CD14-positive monocyte (primary cell): ENCODE results near the gene RAB43. TPM values are rescaled to one million over a fixed set of nuclear protein-coding genes. Genes with fewer than 3 reads are reported as not detected.
A peak's percentile ranks its signal among the peaks of the same experiment; 100 is the strongest.
"Not testable (repeated sequence)": the region's sequence is repeated elsewhere in the genome, so short reads cannot be mapped to it uniquely, and the experiment has no call there.

Experiments
- DNase-seq, 3 donors: peaks; one replicate each; pipeline ENCODE4 v3.0.0-alpha.2; 2011 to 2022
- H2AFZ ChIP-seq: 2 replicates; pipeline ENCODE4 v1.6.0; 2012; ENCODE audit warnings: mild to moderate bottlenecking, low read depth, low read length, inconsistent platforms; ENCODE audit not compliant: insufficient read depth, poor library complexity, severe bottlenecking
- H3K27ac ChIP-seq, 2 donors: 1 replicate in 1 of 2; 2 replicates in 1 of 2; pipeline ENCODE4 v1.5.1; 2012 to 2013; ENCODE audit warnings: low read length in 2 of 2, control low read depth in 1 of 2, inconsistent platforms in 1 of 2, low read depth in 1 of 2, mild to moderate bottlenecking in 1 of 2
- H3K27me3 ChIP-seq, 2 donors: one replicate each; pipeline versions ENCODE4 v1.6.0 to v1.6.1; 2011 to 2013; ENCODE audit warnings: low read length in 2 of 2; ENCODE audit not compliant: control insufficient read depth in 2 of 2, insufficient read depth in 2 of 2
- H3K36me3 ChIP-seq, 2 donors: replicated peaks in 1 of 2; 1 replicate in 1 of 2; 2 replicates in 1 of 2; pipeline versions ENCODE4 v1.5.1 to v1.6.1; 2012 to 2013; ENCODE audit warnings: low read length in 2 of 2, control low read depth in 1 of 2, inconsistent platforms in 1 of 2, mild to moderate bottlenecking in 1 of 2; ENCODE audit not compliant: insufficient read depth in 2 of 2, control insufficient read depth in 1 of 2
- H3K4me1 ChIP-seq, 2 donors: 1 replicate in 1 of 2; 2 replicates in 1 of 2; pipeline versions ENCODE4 v1.5.1 to v1.6.1; 2012 to 2013; ENCODE audit warnings: low read length in 2 of 2, control low read depth in 1 of 2, inconsistent platforms in 1 of 2, mild to moderate bottlenecking in 1 of 2, moderate library complexity in 1 of 2; ENCODE audit not compliant: insufficient read depth in 2 of 2, control insufficient read depth in 1 of 2
- H3K4me2 ChIP-seq: replicated peaks from 2 replicates; pipeline ENCODE3; 2012; ENCODE audit warnings: low read length, moderate library complexity, mild to moderate bottlenecking; ENCODE audit not compliant: poor library complexity, severe bottlenecking; ENCODE audit errors: extremely low read depth
- H3K4me3 ChIP-seq, 3 experiments: fragments of 200-600 bp in 1 of 3; sonication (generic) in 1 of 3; replicated peaks in 1 of 3; 1 replicate in 2 of 3; 2 replicates in 1 of 3; pipeline ENCODE4 v1.5.1; 2011 to 2013; ENCODE audit warnings: low read length in 3 of 3, mild to moderate bottlenecking in 3 of 3, control low read depth in 2 of 3, low read depth in 2 of 3, inconsistent platforms in 1 of 3, moderate library complexity in 1 of 3
- H3K79me2 ChIP-seq: 2 replicates; pipeline ENCODE4 v1.6.0; 2012; ENCODE audit warnings: mild to moderate bottlenecking, control low read depth, inconsistent platforms, low read length, moderate library complexity; ENCODE audit not compliant: insufficient read depth
- H3K9ac ChIP-seq: 2 replicates; pipeline ENCODE4 v1.6.0; 2017; ENCODE audit warnings: low read length, mild to moderate bottlenecking; ENCODE audit not compliant: insufficient read depth, poor library complexity, severe bottlenecking
- H3K9me3 ChIP-seq, 2 donors: replicated peaks in 1 of 2; 1 replicate in 1 of 2; 2 replicates in 1 of 2; pipeline versions ENCODE4 v1.5.1 to v1.6.1; 2012 to 2013; ENCODE audit warnings: low read length in 2 of 2, control low read depth in 1 of 2; ENCODE audit not compliant: control insufficient read depth in 1 of 2, insufficient read depth in 1 of 2
- H4K20me1 ChIP-seq: 2 replicates; pipeline ENCODE4 v1.6.0; 2012; ENCODE audit warnings: mild to moderate bottlenecking, low read length, control low read depth, moderate library complexity; ENCODE audit not compliant: insufficient read depth
- H3K27ac Mint-ChIP-seq, 7 donors: one replicate each; pipeline ENCODE4 v1.8.0; 2020; ENCODE audit warnings: mild to moderate bottlenecking in 7 of 7, mixed read lengths in 7 of 7, moderate library complexity in 6 of 7, inconsistent platforms in 2 of 7
- H3K27me3 Mint-ChIP-seq, 3 donors: one replicate each; pipeline ENCODE4 v1.8.0; 2021 to 2022; ENCODE audit warnings: low read depth in 3 of 3, mild to moderate bottlenecking in 3 of 3, mixed read lengths in 3 of 3, moderate library complexity in 3 of 3, inconsistent platforms in 1 of 3
- H3K36me3 Mint-ChIP-seq, 2 donors: one replicate each; pipeline ENCODE4 v1.8.0; 2020; ENCODE audit warnings: mixed read lengths in 2 of 2, inconsistent platforms in 1 of 2, mild to moderate bottlenecking in 1 of 2
- H3K4me1 Mint-ChIP-seq: one replicate; pipeline ENCODE4 v1.8.0; 2020; ENCODE audit warnings: mild to moderate bottlenecking, mixed read lengths
- H3K4me3 Mint-ChIP-seq, 2 donors: one replicate each; pipeline ENCODE4 v1.8.0; 2020; ENCODE audit warnings: mild to moderate bottlenecking in 2 of 2, mixed read lengths in 2 of 2, moderate library complexity in 1 of 2
- H3K9me3 Mint-ChIP-seq, 7 donors: one replicate each; pipeline ENCODE4 v1.8.0; 2020 to 2022; ENCODE audit warnings: mixed read lengths in 7 of 7, mild to moderate bottlenecking in 6 of 7, moderate library complexity in 6 of 7, inconsistent platforms in 2 of 7
- WGBS: methylation state at CpG from one replicate; pipeline ENCODE4 v1.1.5; 2013; ENCODE audit warnings: missing lambda C conversion rate; ENCODE audit not compliant: insufficient coverage; 5-methylcytosine and 5-hydroxymethylcytosine counted together
- intact Hi-C, 2 donors: fragments of 100-400 bp; cut with micrococcal nuclease; formaldehyde crosslinking; loops; one replicate each; pipeline versions ENCODE4 v1.15.0 to v1.15.1; 2023
- polyA plus RNA-seq, 3 donors: library from polyadenylated mRNA; depleted of rRNA in 1 of 3; unstranded in 2 of 3; stranded (reverse) in 1 of 3; fragments of 300-500 nt in 2 of 3; fragments of >200 nt in 1 of 3; fragmentation: Illumina TruSeq in 2 of 3; gene quantifications; 1 replicate in 2 of 3; 2 replicates in 1 of 3; pipeline ENCODE4 v1.2.3, GENCODE V29; 2012 to 2021
- TF ChIP-seq, protein P1 (sequence below): fragments of 200-600 bp; IDR thresholded peaks from one replicate; pipeline ENCODE4 v1.8.0; 2022; ENCODE audit warnings: antibody characterized with exemption, mild to moderate bottlenecking

RAB43 gene
- polyA plus RNA-seq, 3 donors, result 7.1 to 15.5 (median 8.5) TPM

- TF ChIP-seq, protein P1, sequence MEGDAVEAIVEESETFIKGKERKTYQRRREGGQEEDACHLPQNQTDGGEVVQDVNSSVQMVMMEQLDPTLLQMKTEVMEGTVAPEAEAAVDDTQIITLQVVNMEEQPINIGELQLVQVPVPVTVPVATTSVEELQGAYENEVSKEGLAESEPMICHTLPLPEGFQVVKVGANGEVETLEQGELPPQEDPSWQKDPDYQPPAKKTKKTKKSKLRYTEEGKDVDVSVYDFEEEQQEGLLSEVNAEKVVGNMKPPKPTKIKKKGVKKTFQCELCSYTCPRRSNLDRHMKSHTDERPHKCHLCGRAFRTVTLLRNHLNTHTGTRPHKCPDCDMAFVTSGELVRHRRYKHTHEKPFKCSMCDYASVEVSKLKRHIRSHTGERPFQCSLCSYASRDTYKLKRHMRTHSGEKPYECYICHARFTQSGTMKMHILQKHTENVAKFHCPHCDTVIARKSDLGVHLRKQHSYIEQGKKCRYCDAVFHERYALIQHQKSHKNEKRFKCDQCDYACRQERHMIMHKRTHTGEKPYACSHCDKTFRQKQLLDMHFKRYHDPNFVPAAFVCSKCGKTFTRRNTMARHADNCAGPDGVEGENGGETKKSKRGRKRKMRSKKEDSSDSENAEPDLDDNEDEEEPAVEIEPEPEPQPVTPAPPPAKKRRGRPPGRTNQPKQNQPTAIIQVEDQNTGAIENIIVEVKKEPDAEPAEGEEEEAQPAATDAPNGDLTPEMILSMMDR, result no peak
- peaks cover 51 to 81% of the 10 kb centered on the region in 2 donors for H3K36me3 ChIP-seq
- no peak overlapping the region for H2AFZ ChIP-seq
- no peaks in the 10 kb centered on the region for H3K9me3 ChIP-seq
- no peak overlapping the region for H3K9ac ChIP-seq
- WGBS, result 90% methylated on average over 1 of the region's 1 CpG
- H3K27me3 ChIP-seq, result no peaks in the 10 kb centered on the region
- H3K4me2 ChIP-seq, result no peak overlapping the region
- no peaks in the 10 kb centered on the region for H3K79me2 ChIP-seq
- DNase-seq, result no peak
- peak overlapping the region in 1 of 7 donors; percentile 52 for H3K27ac Mint-ChIP-seq
- peaks cover 52 to 88% of the 10 kb centered on the region in 2 donors for H3K36me3 Mint-ChIP-seq
- no peaks in the 10 kb centered on the region for H3K27me3 Mint-ChIP-seq
- no peak overlapping the region for H3K27ac ChIP-seq
- H3K4me1 Mint-ChIP-seq, result no peaks in the 10 kb centered on the region
- no peak overlapping the region for H3K4me3 Mint-ChIP-seq
- H3K4me3 ChIP-seq, result no peak overlapping the region
- no peaks in the 10 kb centered on the region for H3K9me3 Mint-ChIP-seq
- H3K4me1 ChIP-seq, result no peaks in the 10 kb centered on the region
- no peaks in the 10 kb centered on the region for H4K20me1 ChIP-seq
- intact Hi-C loops, result no loop called here
Observed at GRCh38 chr3:129139911-129140310, 18.3 kb upstream of the RAB43 start.

GRCh38 chr3:129136275-129136674 lies 14.7 kb upstream of the RAB43 start:
- H3K4me1 Mint-ChIP-seq, H3K79me2 ChIP-seq, H3K4me3 Mint-ChIP-seq, H3K4me2 ChIP-seq, H3K9me3 ChIP-seq, DNase-seq, H4K20me1 ChIP-seq, H3K27ac ChIP-seq, H3K4me1 ChIP-seq, H3K4me3 ChIP-seq, H3K27me3 ChIP-seq, H3K27me3 Mint-ChIP-seq, intact Hi-C loops, H3K9ac ChIP-seq, H3K9me3 Mint-ChIP-seq, H2AFZ ChIP-seq: not testable (repeated sequence)
- Mint-ChIP-seq H3K36me3 (peaks cover 69 to 98% of the 10 kb centered on the region in 2 donors), H3K27ac (peak overlapping the region in 1 of 7 donors; percentile 31)
- peaks cover 65 to 90% of the 10 kb centered on the region in 2 donors for H3K36me3 ChIP-seq
- WGBS, result 87% methylated on average over 7 of the region's 10 CpGs
